Osteocyte (in vitro differentiated cells): Measurements from ENCODE around the gene PGM2. TPM values are rescaled to one million over a fixed set of nuclear protein-coding genes. Genes with fewer than 3 reads are reported as not detected.

Experiments
- DNase-seq: peaks from one replicate; pipeline ENCODE4 v3.0.0; 2021; ENCODE audit warnings: mixed read lengths; ENCODE audit not compliant: unreplicated experiment; ENCODE audit errors: extremely low spot score
- H3K27ac Mint-ChIP-seq: one replicate; pipeline ENCODE4 v1.8.0; 2021; ENCODE audit warnings: mild to moderate bottlenecking, mixed read lengths; ENCODE audit not compliant: unreplicated experiment
- H3K27me3 Mint-ChIP-seq: one replicate; pipeline ENCODE4 v1.8.0; 2021; ENCODE audit warnings: mixed read lengths; ENCODE audit not compliant: unreplicated experiment
- H3K36me3 Mint-ChIP-seq: one replicate; pipeline ENCODE4 v1.8.0; 2021; ENCODE audit warnings: mixed read lengths; ENCODE audit not compliant: unreplicated experiment
- H3K4me1 Mint-ChIP-seq: one replicate; pipeline ENCODE4 v1.8.0; 2021; ENCODE audit warnings: mixed read lengths; ENCODE audit not compliant: unreplicated experiment
- H3K4me3 Mint-ChIP-seq: one replicate; pipeline ENCODE4 v1.8.0; 2021; ENCODE audit warnings: mild to moderate bottlenecking, moderate library complexity, mixed read lengths; ENCODE audit not compliant: unreplicated experiment
- H3K9me3 Mint-ChIP-seq: one replicate; pipeline ENCODE4 v1.8.0; 2021; ENCODE audit warnings: mixed read lengths; ENCODE audit not compliant: unreplicated experiment
- total RNA-seq: library from RNA; stranded (reverse); gene quantifications from 2 replicates; pipeline ENCODE4 v1.2.1, GENCODE V29; 2021
- TF ChIP-seq, protein P1 (sequence below): fragments of 200-600 bp; sonication (generic); IDR thresholded peaks from 2 replicates; pipeline ENCODE4 v1.5.0; 2021; ENCODE audit warnings: antibody characterized with exemption, mild to moderate bottlenecking, moderate library complexity

Gene PGM2
- total RNA-seq, 1 donor from 2014 or later = 19.8 TPM

DNA sequence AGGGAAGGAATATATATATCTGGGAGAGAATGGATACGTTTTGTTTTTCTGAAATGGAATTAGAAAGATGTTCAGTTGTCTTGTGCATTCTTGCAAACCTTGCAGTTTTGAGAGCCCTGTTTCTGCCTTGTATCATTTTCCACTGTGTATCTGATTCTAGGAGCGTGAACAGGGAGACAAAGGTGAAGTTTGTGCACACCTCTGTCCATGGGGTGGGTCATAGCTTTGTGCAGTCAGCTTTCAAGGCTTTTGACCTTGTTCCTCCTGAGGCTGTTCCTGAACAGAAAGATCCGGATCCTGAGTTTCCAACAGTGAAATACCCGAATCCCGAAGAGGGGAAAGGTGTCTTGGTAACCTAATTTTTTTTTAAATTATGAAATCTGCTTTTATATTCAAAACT lies 17.7 kb downstream of the PGM2 start:
- Mint-ChIP-seq H3K36me3 (peaks cover 41% of the 10 kb centered on the region), H3K27ac (no peak overlapping the region)
- TF ChIP-seq, protein P1, sequence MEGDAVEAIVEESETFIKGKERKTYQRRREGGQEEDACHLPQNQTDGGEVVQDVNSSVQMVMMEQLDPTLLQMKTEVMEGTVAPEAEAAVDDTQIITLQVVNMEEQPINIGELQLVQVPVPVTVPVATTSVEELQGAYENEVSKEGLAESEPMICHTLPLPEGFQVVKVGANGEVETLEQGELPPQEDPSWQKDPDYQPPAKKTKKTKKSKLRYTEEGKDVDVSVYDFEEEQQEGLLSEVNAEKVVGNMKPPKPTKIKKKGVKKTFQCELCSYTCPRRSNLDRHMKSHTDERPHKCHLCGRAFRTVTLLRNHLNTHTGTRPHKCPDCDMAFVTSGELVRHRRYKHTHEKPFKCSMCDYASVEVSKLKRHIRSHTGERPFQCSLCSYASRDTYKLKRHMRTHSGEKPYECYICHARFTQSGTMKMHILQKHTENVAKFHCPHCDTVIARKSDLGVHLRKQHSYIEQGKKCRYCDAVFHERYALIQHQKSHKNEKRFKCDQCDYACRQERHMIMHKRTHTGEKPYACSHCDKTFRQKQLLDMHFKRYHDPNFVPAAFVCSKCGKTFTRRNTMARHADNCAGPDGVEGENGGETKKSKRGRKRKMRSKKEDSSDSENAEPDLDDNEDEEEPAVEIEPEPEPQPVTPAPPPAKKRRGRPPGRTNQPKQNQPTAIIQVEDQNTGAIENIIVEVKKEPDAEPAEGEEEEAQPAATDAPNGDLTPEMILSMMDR = no peak

DNA sequence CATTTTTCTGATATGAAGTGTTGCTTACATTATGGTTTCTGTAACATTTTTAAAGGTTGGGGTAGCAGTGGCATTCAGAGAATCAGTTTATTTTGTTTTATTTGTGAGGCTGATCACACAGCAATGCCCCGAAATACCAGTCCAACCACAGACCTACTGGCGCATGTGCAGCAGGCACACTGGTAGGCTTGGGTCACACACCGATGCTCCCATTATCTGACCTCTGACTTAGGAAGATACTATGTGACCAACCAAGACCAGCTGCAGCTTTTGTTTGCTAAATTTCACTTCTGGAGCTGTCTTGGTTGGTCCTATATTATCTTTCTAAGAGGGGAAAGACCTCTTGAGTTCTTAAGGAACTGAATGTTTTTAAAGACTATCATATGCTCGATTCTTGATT lies 18.7 kb downstream of the PGM2 start:
- H3K27me3 Mint-ChIP-seq = no peaks in the 10 kb centered on the region
- DNase-seq = no peak
- H3K4me1 Mint-ChIP-seq = no peaks in the 10 kb centered on the region
- peaks cover 37% of the 10 kb centered on the region for H3K36me3 Mint-ChIP-seq
- H3K9me3 Mint-ChIP-seq = no peaks in the 10 kb centered on the region
- H3K27ac Mint-ChIP-seq = no peak overlapping the region
- no peak overlapping the region for H3K4me3 Mint-ChIP-seq
- TF ChIP-seq, protein P1 = no peak

More for the DNA sequence above, 17.7 kb downstream of the PGM2 start:
- Mint-ChIP-seq H3K4me3 (no peak overlapping the region), H3K9me3 (no peaks in the 10 kb centered on the region), H3K27me3 (no peaks in the 10 kb centered on the region), H3K4me1 (no peaks in the 10 kb centered on the region)
- no peak for DNase-seq

DNA sequence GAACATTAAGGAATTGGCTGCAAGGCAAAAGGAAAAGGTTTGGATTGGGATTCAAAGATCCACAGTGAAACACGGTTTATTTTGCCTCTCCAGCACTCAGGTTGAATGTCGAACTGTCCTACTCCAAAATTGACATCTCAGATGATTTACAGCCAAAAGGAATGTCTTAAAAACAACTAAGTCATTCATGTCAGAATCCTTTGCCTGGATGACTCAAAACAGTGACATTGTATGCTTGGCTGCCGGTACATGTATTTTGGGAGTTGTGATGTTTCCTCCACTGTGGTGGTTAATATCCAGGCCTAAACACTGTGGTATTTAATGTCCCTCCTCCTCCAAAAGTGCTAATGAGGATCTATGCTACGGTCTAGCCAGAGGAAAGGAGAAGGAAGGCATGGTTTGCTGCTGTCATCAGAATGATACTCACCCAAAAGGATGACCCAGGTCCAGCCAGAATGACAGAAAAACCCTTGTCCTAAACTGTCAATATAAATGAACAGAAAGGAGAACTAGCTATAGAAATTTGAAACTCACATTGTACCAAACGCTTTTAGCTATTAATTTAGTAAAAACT lies 20.9 kb downstream of the PGM2 start:
- no peaks in the 10 kb centered on the region for H3K4me1 Mint-ChIP-seq
- H3K27me3 Mint-ChIP-seq = no peaks in the 10 kb centered on the region
- H3K4me3 Mint-ChIP-seq = no peak overlapping the region
- no peak overlapping the region for H3K27ac Mint-ChIP-seq
- peaks cover 27% of the 10 kb centered on the region for H3K36me3 Mint-ChIP-seq
- TF ChIP-seq, protein P1 = no peak
- H3K9me3 Mint-ChIP-seq = no peaks in the 10 kb centered on the region
- no peak for DNase-seq

DNA sequence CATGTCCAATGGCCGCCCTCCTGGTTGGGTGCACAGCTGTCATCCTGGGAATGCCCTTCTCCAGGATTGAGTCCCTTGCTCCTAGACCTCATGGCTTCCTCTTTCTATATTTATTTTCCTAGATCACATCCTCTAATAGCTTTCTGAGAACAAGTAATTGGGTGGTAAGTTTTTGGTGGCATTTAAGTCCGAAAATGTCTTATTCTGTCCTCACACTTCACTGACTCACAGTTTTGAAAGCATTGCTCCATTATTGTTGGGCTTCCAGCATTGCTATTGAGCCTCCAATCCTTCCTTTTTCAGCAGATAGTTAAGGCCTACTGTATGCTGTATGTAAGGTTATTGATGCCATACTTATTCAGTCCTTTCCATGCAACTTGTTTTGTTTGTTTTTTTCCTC lies 25.9 kb downstream of the PGM2 start:
- peaks cover 20% of the 10 kb centered on the region for H3K36me3 Mint-ChIP-seq
- TF ChIP-seq, protein P1 = no peak
- no peak overlapping the region for H3K4me3 Mint-ChIP-seq
- no peak for DNase-seq
- H3K27me3 Mint-ChIP-seq = no peaks in the 10 kb centered on the region
- H3K4me1 Mint-ChIP-seq = no peaks in the 10 kb centered on the region
- H3K27ac Mint-ChIP-seq = no peak overlapping the region
- no peaks in the 10 kb centered on the region for H3K9me3 Mint-ChIP-seq

DNA sequence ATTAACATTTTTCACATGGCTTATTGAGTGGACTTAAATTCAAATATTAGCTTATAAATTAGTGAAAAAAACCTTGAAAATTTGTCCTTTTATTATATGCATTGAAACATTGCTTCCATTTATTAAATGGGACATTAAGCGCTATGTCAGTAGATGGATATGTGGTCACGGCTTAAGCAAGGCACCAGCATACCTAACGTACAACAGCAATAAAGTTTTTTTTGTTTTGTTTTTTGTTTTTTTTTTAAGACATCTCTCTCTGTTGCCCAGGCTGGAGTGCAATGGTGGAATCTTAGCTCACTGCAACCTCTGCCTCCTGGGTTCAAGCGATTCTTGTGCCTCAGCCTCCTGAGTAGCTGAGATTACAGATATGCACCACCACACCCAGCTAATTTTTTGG lies 31.6 kb downstream of the PGM2 start:
- Mint-ChIP-seq H3K27me3 (no peaks in the 10 kb centered on the region), H3K36me3 (peaks cover 16% of the 10 kb centered on the region), H3K9me3 (no peaks in the 10 kb centered on the region), H3K4me3 (no peak overlapping the region), H3K4me1 (no peaks in the 10 kb centered on the region), H3K27ac (no peak overlapping the region)
- DNase-seq = no peak
- TF ChIP-seq, protein P1 = no peak
